K562 (cell line): ENCODE data around the gene CCNB1IP1. TPM values are rescaled to one million over a fixed set of nuclear protein-coding genes. Genes with fewer than 3 reads are reported as not detected.

Experiments used
- EWSR1 ChIP-seq: fragments of 450-650 bp; IDR thresholded peaks from 2 replicates; pipeline ENCODE4 v1.6.1; 2018; ENCODE audit warnings: borderline replicate concordance, mild to moderate bottlenecking, low read depth, moderate library complexity; ENCODE audit not compliant: partially characterized antibody
- GATAD2B ChIP-seq: fragments of 450-650 bp; IDR thresholded peaks from 2 replicates; pipeline ENCODE4 v1.6.1; 2017; ENCODE audit warnings: mild to moderate bottlenecking, borderline replicate concordance
- HDAC8 ChIP-seq: fragments of 450-650 bp; IDR thresholded peaks from 2 replicates; pipeline ENCODE4 v1.6.1; 2016; ENCODE audit warnings: mild to moderate bottlenecking, missing genetic modification characterization, moderate library complexity, missing compliant biosample characterization
- KAT8 ChIP-seq: fragments of 450-650 bp; IDR thresholded peaks from 2 replicates; pipeline ENCODE4 v1.6.1; 2016; ENCODE audit warnings: low read depth, mild to moderate bottlenecking
- RBM25 ChIP-seq: fragments of 200-400 bp; formaldehyde crosslinking; IDR thresholded peaks from 2 replicates; pipeline ENCODE4 v1.6.1; 2018; ENCODE audit warnings: low read length, low read depth, moderate library complexity; ENCODE audit not compliant: severe bottlenecking
- TAL1 ChIP-seq: fragments of 450-650 bp; IDR thresholded peaks from 2 replicates; pipeline ENCODE4 v1.6.1; 2016; ENCODE audit warnings: mild to moderate bottlenecking
- ZNF217 ChIP-seq: sonication (generic); formaldehyde crosslinking; IDR thresholded peaks from 2 replicates; pipeline ENCODE4 v1.8.0; 2022; ENCODE audit warnings: mild to moderate bottlenecking, missing genetic modification reagents
- ZNF583 ChIP-seq: fragments of 250-450 bp; sonication (Bioruptor Pico); IDR thresholded peaks from 2 replicates; pipeline ENCODE4 v1.4.0; 2020
- ZNF77 ChIP-seq: fragments of 250-450 bp; sonication (Bioruptor Pico); IDR thresholded peaks from 2 replicates; pipeline ENCODE4 v1.5.0; 2020
- polyA plus RNA-seq, 8 experiments: library from polyadenylated mRNA; depleted of rRNA in 4 of 8; stranded (reverse) in 5 of 8; unstranded in 3 of 8; fragments of >200 nt; fragmentation: Nextera tagmentation in 2 of 8; fragmentation: Illumina TruSeq in 1 of 8; extraction: Ambion mirVana in 2 of 8; extraction: Trizol in 1 of 8; gene quantifications; 2 replicates each; pipeline versions ENCODE4 v1.2.1 to v1.2.3, GENCODE V29; 2011 to 2014; ENCODE audit warnings: inconsistent platforms in 1 of 8, missing spikeins in 1 of 8
- total RNA-seq, 7 experiments: library from RNA; depleted of rRNA in 6 of 7; stranded (reverse); fragments of >200 nt in 6 of 7; fragmentation: Illumina TruSeq in 2 of 7; extraction: Trizol in 2 of 7; gene quantifications; 2 replicates each; pipeline versions ENCODE4 v1.2.1 to v1.2.3, GENCODE V29; 2011 to 2021; ENCODE audit warnings: low replicate concordance in 1 of 7
- TF ChIP-seq, protein P1 (sequence below): fragments of 200-800 bp; sonication (Bioruptor generic); IDR thresholded peaks from 2 replicates; pipeline ENCODE4 v1.6.1; 2016; ENCODE audit warnings: missing genetic modification characterization, missing compliant biosample characterization
- TF ChIP-seq, protein P2 (sequence below): fragments of 250-450 bp; sonication (Bioruptor Pico); IDR thresholded peaks from 2 replicates; pipeline ENCODE4 v1.4.0; 2020; ENCODE audit warnings: mild to moderate bottlenecking, moderate library complexity
- TF ChIP-seq, protein P3 (sequence below): fragments of 450-650 bp; formaldehyde crosslinking; IDR thresholded peaks from 2 replicates; pipeline ENCODE4 v1.4.0; 2022; ENCODE audit warnings: missing genetic modification characterization
- TF ChIP-seq, protein P4 (sequence below): IDR thresholded peaks from 3 replicates; pipeline ENCODE4 v1.6.1; 2011; ENCODE audit warnings: borderline replicate concordance, mild to moderate bottlenecking, moderate library complexity; ENCODE audit not compliant: insufficient read length; ENCODE audit errors: extremely low read depth

CCNB1IP1 gene
- total and polyA plus RNA-seq, 9 of the 15 experiments (the other 6 are each of a cell fraction or from before 2014, with no cell fraction given): 51.8 to 152 (median 81.0) TPM

DNA sequence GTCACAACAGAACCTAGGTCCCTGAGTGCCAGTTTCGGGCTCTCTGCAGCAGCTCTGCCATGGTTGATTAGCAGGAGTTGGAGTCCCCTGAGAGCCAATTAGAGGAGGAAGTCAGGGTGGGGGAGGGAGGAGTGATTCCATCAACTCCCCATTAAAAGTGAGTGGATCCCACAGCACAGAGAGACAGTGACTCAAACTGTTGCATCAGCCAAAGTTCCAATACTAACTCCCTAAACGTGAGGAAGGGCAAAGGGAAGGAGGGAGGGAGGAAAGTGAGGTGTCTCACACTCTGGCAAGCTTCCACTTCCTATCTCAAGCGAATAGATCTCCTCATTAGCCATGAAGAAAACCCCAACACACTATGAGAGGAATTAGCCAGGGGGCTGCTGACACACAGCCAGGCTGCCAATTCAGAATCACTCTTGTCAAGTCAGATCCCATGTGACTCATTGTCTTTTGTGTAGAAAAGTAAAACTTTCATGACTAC is 70.4 kb downstream of the CCNB1IP1 start (continued):
- TF ChIP-seq, protein P1, sequence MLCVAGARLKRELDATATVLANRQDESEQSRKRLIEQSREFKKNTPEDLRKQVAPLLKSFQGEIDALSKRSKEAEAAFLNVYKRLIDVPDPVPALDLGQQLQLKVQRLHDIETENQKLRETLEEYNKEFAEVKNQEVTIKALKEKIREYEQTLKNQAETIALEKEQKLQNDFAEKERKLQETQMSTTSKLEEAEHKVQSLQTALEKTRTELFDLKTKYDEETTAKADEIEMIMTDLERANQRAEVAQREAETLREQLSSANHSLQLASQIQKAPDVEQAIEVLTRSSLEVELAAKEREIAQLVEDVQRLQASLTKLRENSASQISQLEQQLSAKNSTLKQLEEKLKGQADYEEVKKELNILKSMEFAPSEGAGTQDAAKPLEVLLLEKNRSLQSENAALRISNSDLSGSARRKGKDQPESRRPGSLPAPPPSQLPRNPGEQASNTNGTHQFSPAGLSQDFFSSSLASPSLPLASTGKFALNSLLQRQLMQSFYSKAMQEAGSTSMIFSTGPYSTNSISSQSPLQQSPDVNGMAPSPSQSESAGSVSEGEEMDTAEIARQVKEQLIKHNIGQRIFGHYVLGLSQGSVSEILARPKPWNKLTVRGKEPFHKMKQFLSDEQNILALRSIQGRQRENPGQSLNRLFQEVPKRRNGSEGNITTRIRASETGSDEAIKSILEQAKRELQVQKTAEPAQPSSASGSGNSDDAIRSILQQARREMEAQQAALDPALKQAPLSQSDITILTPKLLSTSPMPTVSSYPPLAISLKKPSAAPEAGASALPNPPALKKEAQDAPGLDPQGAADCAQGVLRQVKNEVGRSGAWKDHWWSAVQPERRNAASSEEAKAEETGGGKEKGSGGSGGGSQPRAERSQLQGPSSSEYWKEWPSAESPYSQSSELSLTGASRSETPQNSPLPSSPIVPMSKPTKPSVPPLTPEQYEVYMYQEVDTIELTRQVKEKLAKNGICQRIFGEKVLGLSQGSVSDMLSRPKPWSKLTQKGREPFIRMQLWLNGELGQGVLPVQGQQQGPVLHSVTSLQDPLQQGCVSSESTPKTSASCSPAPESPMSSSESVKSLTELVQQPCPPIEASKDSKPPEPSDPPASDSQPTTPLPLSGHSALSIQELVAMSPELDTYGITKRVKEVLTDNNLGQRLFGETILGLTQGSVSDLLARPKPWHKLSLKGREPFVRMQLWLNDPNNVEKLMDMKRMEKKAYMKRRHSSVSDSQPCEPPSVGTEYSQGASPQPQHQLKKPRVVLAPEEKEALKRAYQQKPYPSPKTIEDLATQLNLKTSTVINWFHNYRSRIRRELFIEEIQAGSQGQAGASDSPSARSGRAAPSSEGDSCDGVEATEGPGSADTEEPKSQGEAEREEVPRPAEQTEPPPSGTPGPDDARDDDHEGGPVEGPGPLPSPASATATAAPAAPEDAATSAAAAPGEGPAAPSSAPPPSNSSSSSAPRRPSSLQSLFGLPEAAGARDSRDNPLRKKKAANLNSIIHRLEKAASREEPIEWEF (CRISPR knock-in tag): no peak
- TF ChIP-seq EWSR1 (no peak), ZNF77 (no peak), ZNF583 (CRISPR knock-in tag) (no peak), TAL1 (no peak), ZNF217 (CRISPR knock-in tag) (no peak), RBM25 (no peak), GATAD2B (no peak), HDAC8 (no peak), KAT8 (no peak)
- TF ChIP-seq, protein P2, sequence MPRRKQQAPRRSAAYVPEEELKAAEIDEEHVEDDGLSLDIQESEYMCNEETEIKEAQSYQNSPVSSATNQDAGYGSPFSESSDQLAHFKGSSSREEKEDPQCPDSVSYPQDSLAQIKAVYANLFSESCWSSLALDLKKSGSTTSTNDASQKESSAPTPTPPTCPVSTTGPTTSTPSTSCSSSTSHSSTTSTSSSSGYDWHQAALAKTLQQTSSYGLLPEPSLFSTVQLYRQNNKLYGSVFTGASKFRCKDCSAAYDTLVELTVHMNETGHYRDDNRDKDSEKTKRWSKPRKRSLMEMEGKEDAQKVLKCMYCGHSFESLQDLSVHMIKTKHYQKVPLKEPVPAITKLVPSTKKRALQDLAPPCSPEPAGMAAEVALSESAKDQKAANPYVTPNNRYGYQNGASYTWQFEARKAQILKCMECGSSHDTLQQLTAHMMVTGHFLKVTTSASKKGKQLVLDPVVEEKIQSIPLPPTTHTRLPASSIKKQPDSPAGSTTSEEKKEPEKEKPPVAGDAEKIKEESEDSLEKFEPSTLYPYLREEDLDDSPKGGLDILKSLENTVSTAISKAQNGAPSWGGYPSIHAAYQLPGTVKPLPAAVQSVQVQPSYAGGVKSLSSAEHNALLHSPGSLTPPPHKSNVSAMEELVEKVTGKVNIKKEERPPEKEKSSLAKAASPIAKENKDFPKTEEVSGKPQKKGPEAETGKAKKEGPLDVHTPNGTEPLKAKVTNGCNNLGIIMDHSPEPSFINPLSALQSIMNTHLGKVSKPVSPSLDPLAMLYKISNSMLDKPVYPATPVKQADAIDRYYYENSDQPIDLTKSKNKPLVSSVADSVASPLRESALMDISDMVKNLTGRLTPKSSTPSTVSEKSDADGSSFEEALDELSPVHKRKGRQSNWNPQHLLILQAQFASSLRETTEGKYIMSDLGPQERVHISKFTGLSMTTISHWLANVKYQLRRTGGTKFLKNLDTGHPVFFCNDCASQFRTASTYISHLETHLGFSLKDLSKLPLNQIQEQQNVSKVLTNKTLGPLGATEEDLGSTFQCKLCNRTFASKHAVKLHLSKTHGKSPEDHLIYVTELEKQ (CRISPR knock-in tag): no peak
- TF ChIP-seq, protein P3, sequence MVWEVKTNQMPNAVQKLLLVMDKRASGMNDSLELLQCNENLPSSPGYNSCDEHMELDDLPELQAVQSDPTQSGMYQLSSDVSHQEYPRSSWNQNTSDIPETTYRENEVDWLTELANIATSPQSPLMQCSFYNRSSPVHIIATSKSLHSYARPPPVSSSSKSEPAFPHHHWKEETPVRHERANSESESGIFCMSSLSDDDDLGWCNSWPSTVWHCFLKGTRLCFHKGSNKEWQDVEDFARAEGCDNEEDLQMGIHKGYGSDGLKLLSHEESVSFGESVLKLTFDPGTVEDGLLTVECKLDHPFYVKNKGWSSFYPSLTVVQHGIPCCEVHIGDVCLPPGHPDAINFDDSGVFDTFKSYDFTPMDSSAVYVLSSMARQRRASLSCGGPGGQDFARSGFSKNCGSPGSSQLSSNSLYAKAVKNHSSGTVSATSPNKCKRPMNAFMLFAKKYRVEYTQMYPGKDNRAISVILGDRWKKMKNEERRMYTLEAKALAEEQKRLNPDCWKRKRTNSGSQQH (CRISPR knock-in tag): no peak
- TF ChIP-seq, protein P4, sequence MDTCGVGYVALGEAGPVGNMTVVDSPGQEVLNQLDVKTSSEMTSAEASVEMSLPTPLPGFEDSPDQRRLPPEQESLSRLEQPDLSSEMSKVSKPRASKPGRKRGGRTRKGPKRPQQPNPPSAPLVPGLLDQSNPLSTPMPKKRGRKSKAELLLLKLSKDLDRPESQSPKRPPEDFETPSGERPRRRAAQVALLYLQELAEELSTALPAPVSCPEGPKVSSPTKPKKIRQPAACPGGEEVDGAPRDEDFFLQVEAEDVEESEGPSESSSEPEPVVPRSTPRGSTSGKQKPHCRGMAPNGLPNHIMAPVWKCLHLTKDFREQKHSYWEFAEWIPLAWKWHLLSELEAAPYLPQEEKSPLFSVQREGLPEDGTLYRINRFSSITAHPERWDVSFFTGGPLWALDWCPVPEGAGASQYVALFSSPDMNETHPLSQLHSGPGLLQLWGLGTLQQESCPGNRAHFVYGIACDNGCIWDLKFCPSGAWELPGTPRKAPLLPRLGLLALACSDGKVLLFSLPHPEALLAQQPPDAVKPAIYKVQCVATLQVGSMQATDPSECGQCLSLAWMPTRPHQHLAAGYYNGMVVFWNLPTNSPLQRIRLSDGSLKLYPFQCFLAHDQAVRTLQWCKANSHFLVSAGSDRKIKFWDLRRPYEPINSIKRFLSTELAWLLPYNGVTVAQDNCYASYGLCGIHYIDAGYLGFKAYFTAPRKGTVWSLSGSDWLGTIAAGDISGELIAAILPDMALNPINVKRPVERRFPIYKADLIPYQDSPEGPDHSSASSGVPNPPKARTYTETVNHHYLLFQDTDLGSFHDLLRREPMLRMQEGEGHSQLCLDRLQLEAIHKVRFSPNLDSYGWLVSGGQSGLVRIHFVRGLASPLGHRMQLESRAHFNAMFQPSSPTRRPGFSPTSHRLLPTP: no peak
